Neuronal stem cell (in vitro differentiated cells): ENCODE measurements around the gene FAM107B.
"Not testable (repeated sequence)": the region's sequence is repeated elsewhere in the genome, so short reads cannot be mapped to it uniquely, and the experiment has no call there.

Experiments
- DNase-seq: peaks from one replicate; pipeline ENCODE4 v3.0.0-alpha.2; 2013; ENCODE audit warnings: low spot score
- H2AFZ ChIP-seq: one replicate; pipeline ENCODE4 v1.6.1; 2013; ENCODE audit warnings: mild to moderate bottlenecking, low read length, inconsistent platforms
- H2AK5ac ChIP-seq: 2 replicates; pipeline ENCODE4 v1.6.1; 2013; ENCODE audit warnings: low read depth, mild to moderate bottlenecking, inconsistent platforms, low read length, moderate library complexity, mixed read lengths
- H2BK120ac ChIP-seq: 2 replicates; pipeline ENCODE4 v1.6.1; 2013; ENCODE audit warnings: low read depth, mild to moderate bottlenecking, inconsistent platforms, low read length, moderate library complexity, mixed read lengths
- H2BK12ac ChIP-seq: one replicate; pipeline ENCODE4 v1.6.1; 2013; ENCODE audit warnings: low read length, inconsistent platforms
- H2BK15ac ChIP-seq: 2 replicates; pipeline ENCODE4 v1.6.1; 2013; ENCODE audit warnings: mild to moderate bottlenecking, low read length, inconsistent platforms, mixed read lengths
- H2BK5ac ChIP-seq: one replicate; pipeline ENCODE4 v1.6.1; 2013; ENCODE audit warnings: inconsistent platforms, mild to moderate bottlenecking, low read length, moderate library complexity
- H3K14ac ChIP-seq: one replicate; pipeline ENCODE4 v1.6.1; 2013; ENCODE audit warnings: low read length, inconsistent platforms
- H3K18ac ChIP-seq: 2 replicates; pipeline ENCODE4 v1.6.1; 2013; ENCODE audit warnings: low read length, inconsistent platforms
- H3K23ac ChIP-seq: 2 replicates; pipeline ENCODE4 v1.6.1; 2013; ENCODE audit warnings: low read depth, mild to moderate bottlenecking, mixed read lengths, low read length, inconsistent platforms; ENCODE audit not compliant: poor library complexity
- H3K27ac ChIP-seq: replicated peaks from 3 replicates; pipeline ENCODE4 v1.5.1; 2013; ENCODE audit warnings: low read length, inconsistent platforms
- H3K27me3 ChIP-seq, 3 experiments: 2 replicates each; pipeline ENCODE4 v1.6.1; 2013; ENCODE audit warnings: low read length in 3 of 3, mild to moderate bottlenecking in 2 of 3, inconsistent platforms in 1 of 3, low read depth in 1 of 3, mixed read lengths in 1 of 3, moderate library complexity in 1 of 3; ENCODE audit not compliant: control insufficient read depth in 3 of 3, insufficient read depth in 3 of 3
- H3K36me3 ChIP-seq, 2 donors: replicated peaks in 1 of 2; 2 replicates each; pipeline ENCODE4 v1.6.1; 2013; ENCODE audit warnings: low read length in 2 of 2; ENCODE audit not compliant: control insufficient read depth in 2 of 2, insufficient read depth in 2 of 2
- H3K4ac ChIP-seq: 2 replicates; pipeline ENCODE4 v1.6.1; 2013; ENCODE audit warnings: inconsistent platforms, mild to moderate bottlenecking, low read length, moderate library complexity
- H3K4me1 ChIP-seq, 2 donors: 1 replicate in 1 of 2; 2 replicates in 1 of 2; pipeline ENCODE4 v1.6.1; 2013; ENCODE audit warnings: low read length in 2 of 2, low read depth in 1 of 2; ENCODE audit not compliant: control insufficient read depth in 2 of 2, insufficient read depth in 1 of 2
- H3K4me2 ChIP-seq: one replicate; pipeline ENCODE4 v1.6.1; 2013; ENCODE audit warnings: mild to moderate bottlenecking, low read length, inconsistent platforms; ENCODE audit not compliant: insufficient read depth, poor library complexity, severe bottlenecking
- H3K4me3 ChIP-seq, 2 donors: 2 replicates each; pipeline ENCODE4 v1.5.1; 2013; ENCODE audit warnings: low read length in 2 of 2, mild to moderate bottlenecking in 2 of 2, inconsistent platforms in 1 of 2, moderate library complexity in 1 of 2
- H3K79me1 ChIP-seq: one replicate; pipeline ENCODE4 v1.6.1; 2013; ENCODE audit warnings: low read depth, mild to moderate bottlenecking, inconsistent platforms, low read length, moderate library complexity
- H3K9ac ChIP-seq: one replicate; pipeline ENCODE4 v1.6.1; 2013; ENCODE audit warnings: mild to moderate bottlenecking, low read depth, low read length, inconsistent platforms; ENCODE audit not compliant: poor library complexity
- H3K9me3 ChIP-seq, 2 donors: replicated peaks in 1 of 2; 2 replicates each; pipeline versions ENCODE3 to v1.6.1; 2013; ENCODE audit warnings: low read length in 2 of 2, mild to moderate bottlenecking in 2 of 2, inconsistent platforms in 1 of 2, low read depth in 1 of 2, mixed read lengths in 1 of 2, moderate library complexity in 1 of 2; ENCODE audit not compliant: control insufficient read depth in 2 of 2, insufficient read depth in 1 of 2
- H4K8ac ChIP-seq: one replicate; pipeline ENCODE4 v1.6.1; 2013; ENCODE audit warnings: low read depth, mild to moderate bottlenecking, inconsistent platforms, low read length, moderate library complexity
- H4K91ac ChIP-seq: one replicate; pipeline ENCODE4 v1.6.1; 2013; ENCODE audit warnings: low read length, low read depth, mild to moderate bottlenecking, inconsistent platforms; ENCODE audit not compliant: poor library complexity
- WGBS, 2 donors: extraction: QIAGEN DNeasy Blood & Tissue Kit; methylation state at CpG; one replicate each; pipeline ENCODE4 v1.1.7; 2013; ENCODE audit warnings: missing lambda C conversion rate in 2 of 2, mixed read lengths in 1 of 2; ENCODE audit not compliant: insufficient read length in 2 of 2, insufficient replicate concordance in 1 of 2; ENCODE audit errors: extremely low coverage in 2 of 2; 5-methylcytosine and 5-hydroxymethylcytosine counted together

The FAM107B gene

GRCh38 chr10:14691359-14691758, 83.3 kb downstream of the FAM107B start:
- DNase-seq, result no peak
- Histone ChIP-seq H3K4me3 (no peak overlapping the region), H2BK120ac (no peak overlapping the region), H2AFZ (no peak overlapping the region), H3K4ac (no peak overlapping the region), H3K4me2 (no peak overlapping the region), H3K23ac (no peak overlapping the region), H2BK5ac (no peak overlapping the region), H2BK12ac (no peak overlapping the region), H3K4me1 (peaks cover 0 to 7% of the 10 kb centered on the region in 2 donors), H4K8ac (no peak overlapping the region), H3K27me3 (peaks cover 0 to 5% (median 0%) of the 10 kb centered on the region in 3 experiments), H3K9me3 (no peaks in the 10 kb centered on the region), H3K79me1 (no peaks in the 10 kb centered on the region), H3K9ac (no peak overlapping the region), H3K27ac (no peak overlapping the region), H2BK15ac (no peak overlapping the region), H3K14ac (no peak overlapping the region), H3K36me3 (no peaks in the 10 kb centered on the region), H3K18ac (no peak overlapping the region), H4K91ac (no peak overlapping the region), H2AK5ac (no peak overlapping the region)
- WGBS, 2 donors, result no CpG with 5 or more reads among the region's 8 CpGs

DNA sequence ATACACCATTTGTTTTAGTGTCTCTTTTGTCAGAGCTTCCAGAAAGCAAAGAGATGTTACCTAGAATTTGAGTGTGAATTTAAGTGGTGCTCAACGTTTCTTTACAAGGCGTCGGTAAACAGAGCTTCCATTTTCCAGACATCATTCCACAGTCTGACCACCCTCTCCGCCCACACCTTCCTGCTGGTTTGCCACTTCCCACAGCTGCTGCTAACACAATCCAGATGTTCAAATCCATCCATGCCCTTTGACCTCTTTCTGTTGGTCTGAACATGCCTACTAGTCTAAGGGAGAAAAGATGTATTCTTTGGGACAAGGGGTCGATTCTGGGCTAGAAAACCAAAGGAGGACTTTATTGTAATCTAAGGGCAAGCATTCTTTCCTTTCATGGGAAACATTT, 86.1 kb downstream of the FAM107B start:
- Histone ChIP-seq H3K9ac (no peak overlapping the region), H3K79me1 (no peaks in the 10 kb centered on the region), H3K14ac (no peak overlapping the region), H2AK5ac (no peak overlapping the region), H4K91ac (no peak overlapping the region), H3K36me3 (no peaks in the 10 kb centered on the region), H3K4me3 (no peak overlapping the region), H2AFZ (no peak overlapping the region), H3K23ac (no peak overlapping the region), H3K27ac (no peak overlapping the region), H3K27me3 (no peaks in the 10 kb centered on the region), H3K4ac (no peak overlapping the region), H3K9me3 (no peaks in the 10 kb centered on the region), H2BK12ac (no peak overlapping the region), H4K8ac (no peak overlapping the region), H3K4me1 (peaks cover 0 to 7% of the 10 kb centered on the region in 2 donors), H2BK5ac (no peak overlapping the region), H3K4me2 (no peak overlapping the region), H2BK15ac (no peak overlapping the region), H2BK120ac (no peak overlapping the region), H3K18ac (no peak overlapping the region)
- no CpG with 5 or more reads among the region's 5 CpGs for WGBS, 2 donors
- no peak for DNase-seq

DNA sequence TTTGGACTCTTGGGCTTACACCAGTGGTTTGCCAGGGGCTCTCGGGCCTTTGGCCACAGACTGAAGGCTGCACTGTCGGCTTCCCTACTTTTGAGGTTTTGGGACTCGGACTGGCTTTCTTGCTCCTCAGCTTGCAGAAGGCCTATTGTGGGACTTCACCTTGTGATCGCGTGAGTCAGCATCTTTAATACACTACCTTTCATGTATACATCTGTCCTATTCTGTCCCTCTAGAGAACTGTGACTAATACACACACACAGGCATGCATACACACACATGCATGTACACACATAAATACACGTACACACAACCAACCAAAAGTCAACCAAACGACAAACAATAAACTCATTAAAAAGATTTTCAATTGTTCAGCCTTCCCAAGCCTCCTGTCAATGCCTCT, 86.5 kb downstream of the FAM107B start:
- not testable (repeated sequence) for H2BK12ac ChIP-seq, H3K27ac ChIP-seq, H4K91ac ChIP-seq, H2AK5ac ChIP-seq, H3K23ac ChIP-seq, H3K79me1 ChIP-seq, H2AFZ ChIP-seq, H2BK5ac ChIP-seq, H3K4ac ChIP-seq, H2BK15ac ChIP-seq, H3K9me3 ChIP-seq, H2BK120ac ChIP-seq, DNase-seq, H3K36me3 ChIP-seq, H3K9ac ChIP-seq, H3K4me2 ChIP-seq, H3K14ac ChIP-seq, H3K18ac ChIP-seq, H3K27me3 ChIP-seq, H3K4me1 ChIP-seq, H3K4me3 ChIP-seq, H4K8ac ChIP-seq
- 100% methylated on average over 1 to 2 of the region's 7 CpGs for WGBS, 2 donors

- Histone ChIP-seq H3K27ac (no peak overlapping the region), H3K9me3 (no peaks in the 10 kb centered on the region), H2AK5ac (no peak overlapping the region), H2AFZ (no peak overlapping the region), H3K4ac (no peak overlapping the region), H3K14ac (no peak overlapping the region), H3K4me3 (no peak overlapping the region), H4K8ac (no peak overlapping the region), H3K4me2 (no peak overlapping the region), H2BK15ac (no peak overlapping the region), H3K23ac (no peak overlapping the region), H3K36me3 (no peaks in the 10 kb centered on the region), H2BK5ac (no peak overlapping the region), H4K91ac (no peak overlapping the region), H3K9ac (no peak overlapping the region), H2BK120ac (no peak overlapping the region), H3K79me1 (no peaks in the 10 kb centered on the region), H3K18ac (no peak overlapping the region), H2BK12ac (no peak overlapping the region), H3K4me1 (peaks cover 0 to 7% of the 10 kb centered on the region in 2 donors), H3K27me3 (no peaks in the 10 kb centered on the region)
- no peak for DNase-seq
- WGBS, 2 donors, result no CpG with 5 or more reads among the region's 1 CpG
Measured at GRCh38 chr10:14687340-14687739, 87.4 kb downstream of the FAM107B start.
